Fibroblast of gingiva (primary cell): ENCODE results near the gene FAT3.
A peak's percentile ranks its signal among the peaks of the same experiment; 100 is the strongest.

Source experiments
- DNase-seq: peaks from one replicate; pipeline ENCODE4 v3.0.0-alpha.2; 2011; ENCODE audit warnings: low read depth

Gene FAT3

GRCh38 chr11:92227959-92228935 is 3.6 kb downstream of the FAT3 start:
- no peak for DNase-seq

GRCh38 chr11:92236856-92237255 is 12.2 kb downstream of the FAT3 start:
- DNase-seq = no peak

GRCh38 chr11:92240916-92241315 is 16.3 kb downstream of the FAT3 start:
- DNase-seq = no peak

GRCh38 chr11:92245700-92246271 is 21.2 kb downstream of the FAT3 start:
- DNase-seq = no peak

DNA sequence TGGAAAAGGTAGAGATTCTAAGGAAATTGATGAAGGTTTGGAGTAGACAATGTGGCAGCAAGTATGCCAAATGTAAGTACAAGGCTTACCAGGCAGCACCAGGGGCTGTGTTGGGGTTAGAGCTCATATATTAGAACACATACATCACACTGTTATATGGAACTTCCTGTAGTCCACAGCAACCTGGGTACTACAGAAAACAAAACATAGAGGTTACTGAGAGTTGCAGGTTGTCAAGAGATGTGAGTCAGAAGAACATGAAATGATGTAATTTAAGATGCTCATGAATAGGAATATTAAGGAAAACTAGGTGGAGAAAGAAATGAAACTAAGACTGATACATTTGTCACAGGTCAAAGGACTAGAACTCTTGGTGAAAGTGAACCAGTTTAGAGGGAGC is 22.0 kb downstream of the FAT3 start:
- DNase-seq = no peak

DNA sequence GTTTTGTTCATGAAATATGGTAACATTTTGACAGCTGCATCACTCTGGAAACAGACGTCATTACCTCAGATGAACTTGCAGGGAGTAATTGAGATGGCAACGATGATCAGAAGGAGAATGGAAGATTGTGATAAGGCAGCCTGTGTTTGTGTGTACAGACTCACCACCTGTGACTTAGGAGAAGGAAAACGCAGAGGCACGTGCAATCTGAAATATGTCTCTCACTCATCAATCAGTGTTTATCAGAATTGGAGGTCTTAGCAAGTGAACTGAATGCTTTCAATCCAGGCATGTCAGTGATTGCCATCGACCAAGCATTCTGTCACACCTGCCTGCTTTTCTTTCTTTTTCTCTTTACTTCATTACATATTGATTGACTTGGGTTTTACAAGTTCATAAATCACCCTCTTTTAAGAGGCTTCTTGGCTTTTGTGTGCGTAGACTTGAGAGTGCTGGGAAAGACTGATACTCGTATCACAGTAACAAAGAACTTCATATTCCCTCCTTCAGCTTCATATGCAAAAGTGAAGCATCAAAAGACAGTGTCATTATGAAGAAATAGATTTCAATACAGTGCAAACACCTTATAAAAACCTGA is 24.6 kb downstream of the FAT3 start:
- DNase-seq = no peak

- peak; percentile 1 for DNase-seq
Observed at GRCh38 chr11:92251980-92252379, 27.4 kb downstream of the FAT3 start.

- no peak for DNase-seq
Observed at GRCh38 chr11:92253421-92253820, 28.8 kb downstream of the FAT3 start.

- DNase-seq = no peak
Observed at GRCh38 chr11:92253945-92254344, 29.3 kb downstream of the FAT3 start.

GRCh38 chr11:92257536-92257935 is 32.9 kb downstream of the FAT3 start:
- DNase-seq = no peak

DNA sequence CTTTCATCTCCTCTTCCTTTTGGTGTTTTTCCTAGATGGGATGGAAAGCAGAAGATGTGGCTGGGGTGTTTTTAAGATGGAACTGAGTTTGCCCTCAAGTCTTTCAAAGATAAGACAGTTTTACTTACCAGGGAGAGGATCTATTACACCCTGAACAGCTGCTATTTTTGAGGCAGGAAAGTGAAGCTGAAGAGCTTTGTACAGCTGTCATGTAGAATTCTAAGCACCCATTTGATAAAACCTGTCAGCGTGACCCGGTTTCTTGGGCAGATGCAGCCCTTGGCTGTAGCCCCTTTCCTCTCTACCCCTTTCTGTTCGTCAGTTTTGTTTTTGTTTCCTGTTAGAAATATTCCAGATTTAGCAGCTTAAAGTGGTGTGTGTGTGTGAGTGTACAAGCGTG is 35.2 kb downstream of the FAT3 start:
- DNase-seq = no peak

GRCh38 chr11:92264350-92264749 is 39.7 kb downstream of the FAT3 start:
- no peak for DNase-seq

- DNase-seq = no peak
Observed at GRCh38 chr11:92266806-92267205, 42.2 kb downstream of the FAT3 start.

DNA sequence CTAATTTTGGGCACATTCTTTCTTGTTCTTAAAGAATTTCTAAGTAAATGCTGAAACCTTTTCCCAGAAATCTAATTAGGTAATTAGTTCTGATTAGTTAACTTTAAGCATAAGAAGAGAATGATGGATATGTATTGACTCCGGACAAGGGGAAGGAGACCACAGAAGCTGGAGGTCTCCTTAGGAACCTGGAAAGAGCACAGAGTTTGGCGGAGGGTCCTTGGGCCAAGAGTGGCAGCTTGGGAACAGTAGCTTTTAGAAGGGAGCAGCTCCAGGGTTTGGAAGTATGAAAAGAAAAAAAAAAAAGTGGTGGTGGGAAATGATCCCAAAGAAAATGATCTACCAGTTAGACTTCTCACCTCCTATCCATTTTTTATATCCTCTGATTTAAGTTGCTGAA is 42.7 kb downstream of the FAT3 start:
- no peak for DNase-seq

GRCh38 chr11:92267968-92268367 is 43.4 kb downstream of the FAT3 start:
- DNase-seq = no peak

DNA sequence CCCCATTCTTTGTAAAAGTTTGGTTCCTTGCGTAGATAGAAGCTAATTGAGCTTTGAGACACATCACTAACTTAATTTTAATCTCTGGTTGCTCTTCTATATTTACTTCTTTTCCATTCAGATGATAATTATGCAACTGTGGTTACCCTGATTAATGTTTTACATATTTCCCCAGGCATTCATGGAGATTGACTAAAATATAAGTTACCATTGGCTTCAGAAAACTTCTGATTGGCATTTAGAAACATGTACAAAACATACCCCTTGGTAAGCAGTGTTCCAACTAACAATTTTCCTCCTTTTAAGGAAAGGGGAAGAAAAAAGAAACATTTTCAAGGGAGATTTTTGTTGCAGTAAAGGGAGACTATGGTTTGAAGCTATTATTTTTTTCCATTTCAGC is 43.9 kb downstream of the FAT3 start:
- DNase-seq = no peak

DNA sequence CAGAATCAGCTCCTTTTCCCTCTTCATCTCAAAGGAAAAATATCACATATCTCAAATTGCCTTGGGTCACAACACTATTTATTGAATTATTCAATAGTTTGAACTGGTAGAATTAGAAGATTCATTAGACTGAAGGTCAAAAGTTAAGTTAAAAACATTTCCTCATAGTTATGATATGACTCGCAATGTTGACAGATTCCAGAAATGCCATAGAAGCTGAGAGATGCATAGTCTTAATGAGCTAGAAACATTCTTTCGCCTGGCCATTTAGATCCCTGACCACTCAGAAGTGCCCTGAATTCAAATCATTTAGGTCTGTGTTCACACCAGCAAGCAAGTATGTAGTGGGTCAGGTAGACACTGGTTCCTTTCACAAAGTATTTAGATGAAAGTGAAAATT is 44.4 kb downstream of the FAT3 start:
- peak; percentile 21 for DNase-seq

DNA sequence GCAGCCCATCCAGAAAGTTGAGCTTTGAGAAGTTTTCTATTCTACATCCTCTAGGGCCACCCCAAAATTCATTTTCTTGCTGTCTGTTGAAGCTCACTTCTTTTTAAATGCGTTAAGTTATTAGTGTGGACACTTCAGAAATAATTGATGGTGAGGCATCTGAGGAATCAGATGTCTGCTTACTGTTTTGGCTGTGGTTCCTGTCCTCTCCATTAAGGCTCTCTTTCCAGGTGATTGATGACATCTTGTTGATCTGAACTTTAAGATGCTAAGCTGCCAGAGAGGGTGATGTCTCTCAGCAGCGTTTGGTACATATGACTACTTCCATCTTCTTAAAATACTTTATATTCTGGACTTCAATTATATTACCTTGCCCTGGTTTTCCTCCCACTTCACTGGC is 45.2 kb downstream of the FAT3 start:
- no peak for DNase-seq

GRCh38 chr11:92272651-92273050 is 48.0 kb downstream of the FAT3 start:
- no peak for DNase-seq
